OCI-LY1 (cell line): Measurements from ENCODE around the gene IFT81.

Source experiments
- H2AFZ ChIP-seq: fragments of 200-600 bp; sonication (generic), shearing (Covaris generic); 2 replicates; pipeline ENCODE4 v1.6.0; 2014; ENCODE audit warnings: antibody characterized with exemption, mild to moderate bottlenecking, low read length
- H3F3A ChIP-seq: fragments of 200-600 bp; sonication (generic), shearing (Covaris generic); 2 replicates; pipeline ENCODE4 v1.6.0; 2014; ENCODE audit warnings: mild to moderate bottlenecking, antibody characterized with exemption, low read length, moderate library complexity; ENCODE audit not compliant: insufficient read depth
- H3K27ac ChIP-seq: fragments of 200-600 bp; sonication (generic); 2 replicates; pipeline ENCODE4 v1.5.1; 2014; ENCODE audit warnings: low read length, mixed run types, mild to moderate bottlenecking, low read depth; ENCODE audit not compliant: poor library complexity, severe bottlenecking
- H3K27me3 ChIP-seq: fragments of 200-600 bp; sonication (generic); 2 replicates; pipeline ENCODE4 v1.6.0; 2014; ENCODE audit warnings: antibody characterized with exemption, mild to moderate bottlenecking, low read length, moderate library complexity; ENCODE audit not compliant: insufficient read depth
- H3K36me3 ChIP-seq: fragments of 200-600 bp; sonication (generic); 2 replicates; pipeline ENCODE4 v1.6.1; 2014; ENCODE audit warnings: mild to moderate bottlenecking, antibody characterized with exemption, low read length, moderate library complexity, mixed read lengths; ENCODE audit not compliant: insufficient read depth
- H3K4me1 ChIP-seq: fragments of 200-600 bp; sonication (generic); 2 replicates; pipeline ENCODE4 v1.5.1; 2014; ENCODE audit warnings: mild to moderate bottlenecking, low read length, moderate library complexity; ENCODE audit not compliant: insufficient read depth, severe bottlenecking
- H3K4me2 ChIP-seq: fragments of 200-600 bp; sonication (generic), shearing (Covaris generic); 2 replicates; pipeline ENCODE4 v1.6.1; 2014; ENCODE audit warnings: low read length
- H3K4me3 ChIP-seq: fragments of 200-600 bp; sonication (generic); 2 replicates; pipeline ENCODE4 v1.5.1; 2014; ENCODE audit warnings: low read length, low read depth, mild to moderate bottlenecking, mixed read lengths; ENCODE audit not compliant: poor library complexity, severe bottlenecking
- H3K79me2 ChIP-seq: fragments of 200-600 bp; shearing (Covaris generic); 2 replicates; pipeline ENCODE4 v1.6.1; 2016; ENCODE audit warnings: mixed run types, low read length, mixed read lengths; ENCODE audit not compliant: insufficient read depth
- H3K9ac ChIP-seq: fragments of 200-600 bp; sonication (generic), shearing (Covaris generic); 2 replicates; pipeline ENCODE4 v1.6.1; 2014; ENCODE audit warnings: mild to moderate bottlenecking, low read length, mixed read lengths
- H3K9me2 ChIP-seq: fragments of 200-600 bp; sonication (generic), shearing (Covaris generic); 2 replicates; pipeline ENCODE4 v1.6.1; 2014; ENCODE audit warnings: low read depth, mild to moderate bottlenecking, low read length, mixed read lengths
- H3K9me3 ChIP-seq: fragments of 200-600 bp; shearing (Covaris generic); 2 replicates; pipeline ENCODE4 v1.6.1; 2014; ENCODE audit warnings: low read length, mixed read lengths
- H4K20me1 ChIP-seq: fragments of 200-600 bp; sonication (generic), shearing (Covaris generic); 2 replicates; pipeline ENCODE4 v1.6.0; 2016; ENCODE audit warnings: mild to moderate bottlenecking, low read length; ENCODE audit not compliant: insufficient read depth
- CTCF ChIP-seq: fragments of 200-600 bp; sonication (generic), shearing (Covaris generic); IDR thresholded peaks from 2 replicates; pipeline ENCODE4 v1.5.1; 2017; ENCODE audit warnings: mild to moderate bottlenecking, antibody characterized with exemption, low read length, moderate library complexity, mixed read lengths
- EZH2 ChIP-seq: fragments of 200-600 bp; sonication (generic), shearing (Covaris generic); IDR thresholded peaks from 2 replicates; pipeline ENCODE4 v1.8.0; 2017; ENCODE audit warnings: borderline replicate concordance, mixed run types, mild to moderate bottlenecking, antibody characterized with exemption, low read length, moderate library complexity, mixed read lengths

Gene IFT81

GRCh38 chr12:110156766-110157165, 32.6 kb downstream of the IFT81 start:
- Histone ChIP-seq H3K27ac (no peak overlapping the region), H3K9ac (no peak overlapping the region), H3F3A (no peaks in the 10 kb centered on the region), H3K79me2 (no peaks in the 10 kb centered on the region), H3K9me3 (no peaks in the 10 kb centered on the region), H3K4me3 (no peak overlapping the region), H3K9me2 (no peaks in the 10 kb centered on the region), H3K4me1 (no peaks in the 10 kb centered on the region), H3K27me3 (no peaks in the 10 kb centered on the region), H3K4me2 (no peak overlapping the region), H4K20me1 (no peaks in the 10 kb centered on the region), H2AFZ (no peak overlapping the region), H3K36me3 (no peaks in the 10 kb centered on the region; the same call in 1 of the 2 replicates)
- TF ChIP-seq EZH2 = no peak
- TF ChIP-seq CTCF = no peak

DNA sequence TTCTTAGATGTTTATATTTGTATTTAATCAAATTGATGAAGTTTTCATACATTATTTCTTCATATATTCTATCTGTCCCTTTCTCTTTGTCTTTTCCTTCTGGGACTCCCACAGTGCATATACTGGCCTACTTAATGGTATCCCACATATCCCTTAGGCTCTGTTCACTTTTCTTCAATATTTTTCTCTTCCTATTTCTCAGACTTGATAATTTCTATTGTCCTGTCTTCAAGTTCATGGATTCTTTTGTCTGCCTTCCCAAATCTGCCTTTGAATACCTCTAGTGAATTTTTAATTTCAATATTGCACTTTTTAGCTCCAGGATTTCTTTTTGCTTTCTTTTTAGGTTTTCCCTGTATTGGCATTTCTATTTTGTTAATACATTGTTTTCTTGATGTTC, 33.4 kb downstream of the IFT81 start:
- no peak overlapping the region for H3K4me2 ChIP-seq
- no peaks in the 10 kb centered on the region for H3K27me3 ChIP-seq
- no peak overlapping the region for H3K27ac ChIP-seq
- H3K9me2 ChIP-seq = no peaks in the 10 kb centered on the region
- H3K9ac ChIP-seq = no peak overlapping the region
- no peaks in the 10 kb centered on the region for H4K20me1 ChIP-seq
- no peak for TF ChIP-seq CTCF
- TF ChIP-seq EZH2 = no peak
- no peak overlapping the region for H3K4me3 ChIP-seq
- H3K4me1 ChIP-seq = no peaks in the 10 kb centered on the region
- no peaks in the 10 kb centered on the region for H3K9me3 ChIP-seq
- no peaks in the 10 kb centered on the region for H3K79me2 ChIP-seq
- H3F3A ChIP-seq = no peaks in the 10 kb centered on the region
- no peaks in the 10 kb centered on the region; the same call in 1 of the 2 replicates for H3K36me3 ChIP-seq
- no peak overlapping the region for H2AFZ ChIP-seq

DNA sequence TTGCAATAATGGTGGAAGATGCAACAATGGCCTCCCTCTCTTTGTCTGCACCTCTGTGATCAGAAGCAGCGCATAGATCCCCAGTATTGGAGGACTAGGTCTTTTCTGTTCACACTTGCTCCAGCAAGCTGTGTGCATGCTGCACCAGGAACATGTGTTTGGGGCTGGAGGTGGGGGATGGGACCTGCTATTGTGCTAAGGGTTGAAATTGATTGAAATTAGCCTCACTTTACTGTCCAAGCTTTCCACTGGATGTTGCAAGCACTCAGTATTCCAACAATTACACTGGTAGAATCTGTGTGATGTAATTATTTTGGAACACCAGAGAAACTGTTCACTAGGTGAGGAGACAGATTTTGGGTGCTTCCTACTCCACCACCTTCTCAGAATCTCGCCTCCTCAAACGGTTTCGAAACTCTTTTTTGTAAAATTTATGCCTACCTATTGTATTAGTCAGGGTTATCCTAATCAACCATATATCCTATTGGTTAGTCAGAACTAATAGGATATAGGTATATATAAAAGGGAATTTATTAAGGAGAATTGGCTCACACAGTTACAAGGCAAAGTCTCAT, 35.6 kb downstream of the IFT81 start:
- H3K9me3 ChIP-seq = no peaks in the 10 kb centered on the region
- no peaks in the 10 kb centered on the region for H3K79me2 ChIP-seq
- H3K9me2 ChIP-seq = no peaks in the 10 kb centered on the region
- H3K4me1 ChIP-seq = peaks cover 4% of the 10 kb centered on the region
- H3K27me3 ChIP-seq = no peaks in the 10 kb centered on the region
- H3K9ac ChIP-seq = no peak overlapping the region
- no peaks in the 10 kb centered on the region for H4K20me1 ChIP-seq
- no peaks in the 10 kb centered on the region; the same call in 1 of the 2 replicates for H3K36me3 ChIP-seq
- H3K4me3 ChIP-seq = no peak overlapping the region
- no peak overlapping the region for H3K27ac ChIP-seq
- no peak for TF ChIP-seq EZH2
- TF ChIP-seq CTCF = no peak
- no peaks in the 10 kb centered on the region for H3F3A ChIP-seq
- no peak overlapping the region for H3K4me2 ChIP-seq
- H2AFZ ChIP-seq = no peak overlapping the region
